Peyer's patch (tissue), 4 donors: ENCODE data around the gene YARS1.

ENCODE experiments used
- POLR2A ChIP-seq, 2 donors: fragments of 450-650 bp; IDR thresholded peaks; one replicate each; pipeline ENCODE4 v1.5.1; 2017; ENCODE audit warnings: antibody characterized with exemption in 2 of 2, mild to moderate bottlenecking in 2 of 2, moderate library complexity in 2 of 2
- TF ChIP-seq, protein P1 (sequence below), 6 experiments: fragments of 450-650 bp in 4 of 6; fragments of 200-600 bp in 2 of 6; sonication (generic) in 1 of 6; IDR thresholded peaks; one replicate each; pipeline ENCODE4 v1.5.1; 2017 to 2019; ENCODE audit warnings: antibody characterized with exemption in 6 of 6, mild to moderate bottlenecking in 3 of 6, moderate library complexity in 1 of 6

DNA sequence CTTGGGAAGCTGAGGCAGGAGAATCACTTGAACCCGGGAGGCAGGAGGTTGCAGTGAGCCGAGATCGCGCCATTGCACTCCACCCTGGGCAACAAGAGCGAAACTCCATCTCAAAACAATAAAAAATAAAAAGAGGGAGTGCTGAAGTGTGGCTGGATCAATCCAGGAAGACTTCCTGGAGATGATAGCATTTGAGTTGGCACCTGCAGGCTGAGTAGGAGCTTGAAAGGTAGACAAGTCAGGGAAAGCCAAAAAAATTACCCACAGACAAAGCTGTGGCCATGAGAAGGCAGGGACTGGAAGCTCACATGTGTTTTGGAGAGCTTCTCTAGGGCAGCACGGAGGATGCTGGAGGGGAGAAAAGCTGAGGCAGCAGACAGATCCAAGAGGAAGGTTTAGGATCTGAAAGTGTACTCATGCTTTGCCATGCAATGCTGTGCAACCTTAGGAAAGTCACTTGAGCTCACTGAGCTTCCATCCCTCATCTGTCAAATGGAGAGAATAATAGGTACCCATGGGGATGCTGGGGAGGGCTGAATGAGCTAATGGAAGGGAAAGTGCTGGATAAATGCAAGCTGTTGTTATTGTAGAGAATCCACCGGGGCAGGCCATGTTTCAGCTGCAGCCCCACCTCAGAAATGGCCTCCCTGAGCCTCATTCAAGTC, 88.6 kb downstream of the YARS1 start:
- TF ChIP-seq, protein P1, sequence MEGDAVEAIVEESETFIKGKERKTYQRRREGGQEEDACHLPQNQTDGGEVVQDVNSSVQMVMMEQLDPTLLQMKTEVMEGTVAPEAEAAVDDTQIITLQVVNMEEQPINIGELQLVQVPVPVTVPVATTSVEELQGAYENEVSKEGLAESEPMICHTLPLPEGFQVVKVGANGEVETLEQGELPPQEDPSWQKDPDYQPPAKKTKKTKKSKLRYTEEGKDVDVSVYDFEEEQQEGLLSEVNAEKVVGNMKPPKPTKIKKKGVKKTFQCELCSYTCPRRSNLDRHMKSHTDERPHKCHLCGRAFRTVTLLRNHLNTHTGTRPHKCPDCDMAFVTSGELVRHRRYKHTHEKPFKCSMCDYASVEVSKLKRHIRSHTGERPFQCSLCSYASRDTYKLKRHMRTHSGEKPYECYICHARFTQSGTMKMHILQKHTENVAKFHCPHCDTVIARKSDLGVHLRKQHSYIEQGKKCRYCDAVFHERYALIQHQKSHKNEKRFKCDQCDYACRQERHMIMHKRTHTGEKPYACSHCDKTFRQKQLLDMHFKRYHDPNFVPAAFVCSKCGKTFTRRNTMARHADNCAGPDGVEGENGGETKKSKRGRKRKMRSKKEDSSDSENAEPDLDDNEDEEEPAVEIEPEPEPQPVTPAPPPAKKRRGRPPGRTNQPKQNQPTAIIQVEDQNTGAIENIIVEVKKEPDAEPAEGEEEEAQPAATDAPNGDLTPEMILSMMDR (IDR thresholded peaks at IDR 0.05) = no peak
- TF ChIP-seq POLR2A (IDR thresholded peaks at IDR 0.05) = no peak
